Keratinocyte (primary cell): ENCODE results near the gene ST6GAL1. TPM values are rescaled to one million over a fixed set of nuclear protein-coding genes. Genes with fewer than 3 reads are reported as not detected.

Experiments
- DNase-seq: peaks from one replicate; pipeline ENCODE4 v3.0.0-alpha.2; 2011; ENCODE audit warnings: low read depth, missing footprints, low spot score
- FAIRE-seq: peaks from 2 replicates; lab custom pipeline; 2011; peaks lifted over from hg19 to GRCh38; lab: Jason Lieb, UNC
- H2AFZ ChIP-seq: 2 replicates; pipeline ENCODE4 v1.6.0; 2012; ENCODE audit warnings: low read length, control low read depth, inconsistent platforms; ENCODE audit not compliant: control insufficient read depth
- H3K27ac ChIP-seq: 2 replicates; pipeline ENCODE4 v1.5.1; 2011; ENCODE audit warnings: low read length; ENCODE audit not compliant: control insufficient read depth, insufficient read depth
- H3K27me3 ChIP-seq: 3 replicates; pipeline ENCODE4 v1.6.0; 2011; ENCODE audit warnings: low read length; ENCODE audit not compliant: control insufficient read depth, insufficient read depth; ENCODE audit errors: extremely low read depth
- H3K36me3 ChIP-seq, 2 experiments: 2 replicates in 1 of 2; 3 replicates in 1 of 2; pipeline ENCODE4 v1.5.1; 2011; ENCODE audit warnings: low read length in 2 of 2, mild to moderate bottlenecking in 1 of 2; ENCODE audit not compliant: control insufficient read depth in 2 of 2, insufficient read depth in 2 of 2; ENCODE audit errors: extremely low read depth in 1 of 2
- H3K4me1 ChIP-seq: 3 replicates; pipeline ENCODE4 v1.5.1; 2011; ENCODE audit warnings: low read length; ENCODE audit not compliant: control insufficient read depth, insufficient read depth; ENCODE audit errors: extremely low read depth
- H3K4me2 ChIP-seq: 3 replicates; pipeline ENCODE4 v1.6.0; 2011; ENCODE audit warnings: low read depth, low read length; ENCODE audit not compliant: control insufficient read depth, insufficient read depth; ENCODE audit errors: extremely low read depth
- H3K4me3 ChIP-seq, 3 experiments: fragments of 200-600 bp in 1 of 3; sonication (generic) in 1 of 3; 2 replicates in 2 of 3; 3 replicates in 1 of 3; pipeline ENCODE4 v1.5.1; 2011 to 2016; ENCODE audit warnings: low read length in 3 of 3, mild to moderate bottlenecking in 3 of 3, control low read depth in 2 of 3, inconsistent platforms in 1 of 3, low read depth in 1 of 3, mixed read lengths in 1 of 3, mixed run types in 1 of 3, moderate library complexity in 1 of 3; ENCODE audit not compliant: control insufficient read depth in 2 of 3, insufficient read depth in 2 of 3; ENCODE audit errors: extremely low read depth in 1 of 3
- H3K79me2 ChIP-seq: 2 replicates; pipeline ENCODE4 v1.6.0; 2012; ENCODE audit warnings: low read length; ENCODE audit not compliant: control insufficient read depth, insufficient read depth
- H3K9ac ChIP-seq: 3 replicates; pipeline ENCODE4 v1.6.0; 2011; ENCODE audit warnings: low read length; ENCODE audit not compliant: control insufficient read depth, insufficient read depth; ENCODE audit errors: extremely low read depth
- H3K9me1 ChIP-seq: 3 replicates; pipeline ENCODE4 v1.6.0; 2011; ENCODE audit warnings: low read length; ENCODE audit not compliant: control insufficient read depth, insufficient read depth; ENCODE audit errors: extremely low read depth
- H3K9me3 ChIP-seq: 2 replicates; pipeline ENCODE4 v1.5.1; 2012; ENCODE audit warnings: low read depth, low read length; ENCODE audit not compliant: control insufficient read depth
- H4K20me1 ChIP-seq: 3 replicates; pipeline ENCODE4 v1.6.0; 2011; ENCODE audit warnings: low read length; ENCODE audit not compliant: control insufficient read depth, insufficient read depth; ENCODE audit errors: extremely low read depth
- CTCF ChIP-seq, 3 experiments: IDR thresholded peaks in 1 of 3; conservative IDR thresholded peaks in 1 of 3; optimal IDR thresholded peaks in 1 of 3; 2 replicates in 2 of 3; 3 replicates in 1 of 3; pipeline versions ENCODE3 to v1.5.1; 2011; ENCODE audit warnings: low read length in 3 of 3, mild to moderate bottlenecking in 3 of 3, moderate library complexity in 2 of 3, control low read depth in 1 of 3, inconsistent platforms in 1 of 3; ENCODE audit not compliant: insufficient read depth in 2 of 3; ENCODE audit errors: extremely low read depth in 1 of 3
- EZH2 ChIP-seq: IDR thresholded peaks from one replicate; pipeline ENCODE4 v1.6.1; 2012; ENCODE audit warnings: inconsistent platforms, mild to moderate bottlenecking, low read length, moderate library complexity
- dilution Hi-C: fragments of 300-500 bp; cut with MboI; formaldehyde crosslinking; loops from one replicate; pipeline ENCODE4 v1.7.0; 2020; ENCODE audit warnings: low sequenced_read_pairs; ENCODE audit not compliant: extremely low pct_ligation_motif_present
- polyA plus RNA-seq, 5 experiments: library from polyadenylated mRNA; depleted of rRNA in 3 of 5; stranded (reverse) in 3 of 5; stranded (forward) in 1 of 5; unstranded in 1 of 5; fragments of >200 nt; gene quantifications; 1 replicate in 1 of 5; 2 replicates in 3 of 5; 3 replicates in 1 of 5; pipeline versions ENCODE4 v1.2.1 to v1.2.3, GENCODE V29; 2011 to 2012; ENCODE audit warnings: missing spikeins in 2 of 5, low read depth in 1 of 5, low replicate concordance in 1 of 5

ST6GAL1 gene
- polyA plus RNA-seq, 1 donor (not counting 4 experiments of a cell fraction or from before 2014, with no cell fraction given), result 7.5 TPM

GRCh38 chr3:187063286-187064121 lies 133.2 kb downstream of the ST6GAL1 start:
- peak; percentile 59 for FAIRE-seq
- Histone ChIP-seq H3K4me2 (peak overlapping the region; percentile 25), H3K4me1 (peaks cover 17% of the 10 kb centered on the region), H3K9ac (no peak overlapping the region), H3K9me1 (no peaks in the 10 kb centered on the region), H2AFZ (no peak overlapping the region), H3K79me2 (no peaks in the 10 kb centered on the region), H3K36me3 (peaks cover 0 to 1% of the 10 kb centered on the region in 2 experiments), H3K27me3 (no peaks in the 10 kb centered on the region), H3K27ac (peak overlapping the region; percentile 7), H3K9me3 (no peaks in the 10 kb centered on the region), H4K20me1 (no peaks in the 10 kb centered on the region), H3K4me3 (no peak overlapping the region)
- no peak for DNase-seq
- dilution Hi-C loops, result no loop called here
- TF ChIP-seq EZH2, result no peak
- no peak for TF ChIP-seq CTCF (optimal IDR thresholded peaks at IDR 0.05 in 1 of 3, IDR thresholded peaks at IDR 0.05 in 1 of 3, conservative IDR thresholded peaks at IDR 0.05 in 1 of 3; ENCODE audit: extremely low read depth in 1 of 3, insufficient read depth in 2 of 3, low read length in 3 of 3)

- no peaks in the 10 kb centered on the region for H3K27me3 ChIP-seq
- H3K4me3 ChIP-seq, result no peak overlapping the region
- H2AFZ ChIP-seq, result no peak overlapping the region
- H3K4me2 ChIP-seq, result no peak overlapping the region
- TF ChIP-seq CTCF (optimal IDR thresholded peaks at IDR 0.05 in 1 of 3, IDR thresholded peaks at IDR 0.05 in 1 of 3, conservative IDR thresholded peaks at IDR 0.05 in 1 of 3; ENCODE audit: extremely low read depth in 1 of 3, insufficient read depth in 2 of 3, low read length in 3 of 3), result no peak
- TF ChIP-seq EZH2, result no peak
- no peak overlapping the region for H3K27ac ChIP-seq
- no peak for DNase-seq
- H4K20me1 ChIP-seq, result no peaks in the 10 kb centered on the region
- H3K36me3 ChIP-seq, result no peaks in the 10 kb centered on the region
- no peaks in the 10 kb centered on the region for H3K9me3 ChIP-seq
- no peaks in the 10 kb centered on the region for H3K79me2 ChIP-seq
- H3K9ac ChIP-seq, result no peak overlapping the region
- H3K4me1 ChIP-seq, result peaks cover 17% of the 10 kb centered on the region
- H3K9me1 ChIP-seq, result no peaks in the 10 kb centered on the region
- peak; percentile 46 for FAIRE-seq
- dilution Hi-C loops, result no loop called here
These were observed 134.1 kb downstream of the ST6GAL1 start for GRCh38 chr3:187064210-187065115.
